ENCODE results near the gene LRRFIP1. TPM values are rescaled to one million over a fixed set of nuclear protein-coding genes. Genes with fewer than 3 reads are reported as not detected.

The LRRFIP1 gene
- total RNA-seq, 1 donor from 2014 or later: 103 TPM

DNA sequence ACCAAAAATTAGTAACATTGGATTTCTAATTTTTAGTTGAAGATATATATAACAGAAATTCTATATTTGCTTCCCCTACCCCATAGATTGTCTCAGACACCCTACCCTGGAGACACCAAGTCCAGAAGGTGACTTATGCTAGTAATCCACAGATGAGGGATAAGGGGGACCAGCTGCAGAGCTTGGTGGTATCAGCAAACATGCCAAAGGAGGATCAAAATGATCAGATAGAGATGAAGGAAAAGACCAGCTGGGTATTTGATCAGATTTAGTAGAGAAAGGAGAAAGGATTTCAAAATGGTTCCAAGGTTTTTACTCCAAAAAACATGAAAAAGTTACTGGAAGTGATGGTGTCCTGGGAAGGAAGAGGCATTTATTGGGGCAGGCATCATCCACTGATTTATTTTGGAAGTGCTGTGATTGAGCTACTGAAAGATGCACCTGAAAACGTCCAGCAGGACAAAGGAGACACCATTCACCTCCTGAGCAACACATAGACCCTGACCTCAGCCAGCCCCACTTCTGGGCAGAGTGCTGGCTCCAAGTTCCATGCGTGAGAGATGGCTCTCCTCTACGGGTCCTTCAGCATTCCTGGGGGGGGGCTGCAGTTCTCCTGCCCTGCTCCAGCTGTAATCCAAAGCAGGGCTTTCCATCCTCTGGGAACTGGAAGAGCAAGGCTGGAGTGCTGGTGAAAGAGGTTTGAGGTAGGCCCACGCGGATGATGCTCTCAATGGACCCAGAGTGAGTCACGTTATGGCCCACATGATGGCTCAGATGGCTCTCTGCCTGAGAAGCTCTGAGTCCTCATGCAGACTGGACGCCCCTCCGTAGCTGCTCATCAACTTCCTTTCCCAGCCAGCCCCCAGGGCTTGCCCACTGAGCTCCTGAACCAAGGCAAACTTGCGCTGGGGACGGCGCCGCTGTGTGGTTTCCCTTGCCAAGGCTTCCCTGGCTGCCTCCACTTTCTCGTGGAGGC, 3.7 kb upstream of the LRRFIP1 start:
- ATAC-seq: no peak

- ATAC-seq: no peak
Measured at GRCh38 chr2:237624565-237624964, 2.8 kb upstream of the LRRFIP1 start.

- no peak for ATAC-seq
Measured at GRCh38 chr2:237625216-237625705, 2.1 kb upstream of the LRRFIP1 start.

- no peak for ATAC-seq
Measured at GRCh38 chr2:237625777-237626176, 1.6 kb upstream of the LRRFIP1 start.

DNA sequence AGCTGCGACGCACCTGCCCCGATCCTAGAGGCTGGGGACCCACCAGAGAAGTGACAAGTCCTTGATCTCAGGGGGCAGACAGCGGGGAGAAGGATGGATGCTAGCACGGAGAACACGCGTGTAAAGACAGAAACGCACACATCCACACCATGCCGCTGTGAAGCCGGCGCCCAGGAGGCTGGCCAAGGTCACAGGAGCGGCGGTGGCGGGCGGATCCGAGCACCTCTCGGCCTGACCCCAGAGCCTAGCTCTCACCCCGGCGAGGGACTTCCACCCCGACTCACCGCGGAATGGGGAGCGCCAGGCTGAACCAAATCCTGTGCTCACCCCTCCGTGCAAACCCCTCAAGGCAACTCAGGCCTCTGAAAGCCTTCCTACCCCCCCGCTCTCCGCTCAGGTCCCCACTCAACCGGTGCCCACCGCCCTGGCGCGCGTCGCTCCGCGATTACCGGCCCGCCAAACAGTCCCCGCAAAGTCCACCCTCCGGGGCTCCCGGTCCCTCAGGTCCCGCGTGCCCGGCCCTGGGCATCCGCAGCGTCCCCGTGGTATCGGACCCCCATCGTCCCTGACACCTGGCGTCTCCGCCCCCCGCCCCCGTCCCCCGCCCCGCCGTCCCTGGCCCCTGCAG, 460 bp upstream of the LRRFIP1 start:
- ATAC-seq: no peak

DNA sequence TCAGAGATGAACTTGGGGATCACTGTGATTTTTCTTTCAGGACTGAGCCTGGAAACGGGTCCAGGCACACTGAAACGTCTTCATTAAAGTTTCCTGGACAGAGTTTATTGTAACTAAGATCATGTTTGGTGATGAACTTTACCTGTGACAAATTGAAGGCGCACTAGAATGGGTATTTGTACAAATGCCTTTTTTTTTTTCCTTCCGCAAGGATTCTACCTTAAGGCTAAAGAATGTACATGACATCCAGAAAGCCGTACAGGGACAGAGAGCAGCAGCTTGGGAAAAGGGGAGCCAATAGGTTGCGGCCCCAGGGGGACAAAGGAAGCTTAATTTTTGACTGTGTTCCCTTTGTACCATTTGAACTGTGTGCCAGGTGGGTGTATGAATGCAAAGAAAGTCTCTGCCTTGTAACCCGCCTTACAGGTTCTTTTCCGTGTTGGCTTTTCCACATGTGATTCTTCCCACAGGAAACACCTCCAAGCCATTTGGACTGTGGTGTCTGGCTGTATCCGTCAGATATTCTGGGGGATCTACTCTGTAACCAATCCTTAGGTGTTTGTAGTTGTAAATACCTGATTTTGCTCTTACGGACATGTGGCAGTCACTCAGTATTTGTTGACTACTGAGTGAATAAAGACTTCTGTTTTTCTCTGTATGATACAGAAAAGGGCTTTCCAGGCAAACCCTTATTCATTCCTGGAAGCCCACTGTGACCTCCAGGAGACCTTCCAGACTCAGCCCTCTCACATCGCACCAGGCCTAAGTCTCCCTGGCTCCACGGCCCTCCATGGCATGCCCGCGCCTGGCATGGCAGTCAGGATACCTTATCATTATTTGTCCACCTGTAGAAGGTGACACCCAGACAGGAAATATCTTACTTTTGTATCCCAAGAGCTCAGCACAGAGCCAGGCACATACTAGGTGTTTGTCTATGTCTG, 1.1 kb downstream of the LRRFIP1 start:
- ATAC-seq: no peak

DNA sequence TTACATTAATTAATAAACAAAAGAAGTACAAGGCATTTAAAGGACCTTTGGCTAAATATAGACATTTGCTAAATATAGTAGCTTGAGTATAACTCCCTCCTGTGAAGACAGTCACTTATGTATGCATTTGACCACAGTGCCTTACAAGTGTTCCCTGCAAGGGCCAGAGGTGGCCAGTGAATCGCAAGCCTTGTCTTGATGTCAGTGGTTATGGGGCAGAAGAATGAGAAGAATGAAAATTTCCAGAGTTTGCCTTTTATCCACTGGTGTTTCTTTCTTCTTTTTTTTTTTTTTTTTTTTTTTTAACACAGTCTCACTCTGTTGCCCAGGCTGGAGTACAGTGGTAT, 1.8 kb downstream of the LRRFIP1 start:
- ATAC-seq: no peak

GRCh38 chr2:237629739-237630138, 2.4 kb downstream of the LRRFIP1 start:
- no peak for ATAC-seq

DNA sequence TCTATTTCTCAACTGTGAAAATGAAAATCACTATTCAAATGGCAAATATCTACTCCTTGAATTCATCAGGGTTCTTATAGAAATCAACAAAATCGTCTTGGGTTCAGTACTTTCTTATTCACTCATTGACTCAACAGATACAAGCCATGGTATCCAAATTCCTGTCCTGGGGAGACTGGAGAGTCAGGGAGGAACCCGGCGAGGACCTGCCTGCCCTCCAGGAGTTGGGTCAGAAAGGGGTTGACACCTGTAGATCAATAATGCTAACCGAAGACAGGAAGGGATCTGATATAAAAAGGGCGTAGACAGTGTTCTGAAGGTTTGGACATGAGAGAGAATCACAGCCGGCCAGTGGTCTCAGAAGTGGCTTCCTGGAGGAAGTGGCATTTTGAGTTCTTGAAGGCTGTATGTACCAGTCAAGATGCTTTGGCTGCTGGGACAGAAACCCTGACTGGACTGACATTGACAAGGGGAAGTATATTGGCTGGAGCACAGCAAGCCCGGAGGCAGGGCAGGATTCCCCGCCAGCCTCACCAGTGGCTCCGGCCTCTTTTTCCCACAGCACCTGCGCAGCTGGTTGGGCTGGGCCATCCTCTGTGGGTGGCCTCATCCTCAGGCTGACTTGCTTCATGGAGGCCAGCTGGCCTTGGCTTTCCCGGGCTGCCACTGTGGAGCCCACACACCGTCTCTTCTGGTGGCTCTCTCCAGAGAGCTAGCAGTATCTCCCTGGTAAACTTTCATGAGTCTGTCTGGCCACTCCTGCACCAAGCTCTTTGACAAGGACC, 3.0 kb downstream of the LRRFIP1 start:
- ATAC-seq: no peak

- ATAC-seq: no peak
Measured at GRCh38 chr2:237631007-237631785, 3.8 kb downstream of the LRRFIP1 start.

- ATAC-seq: no peak
Measured at GRCh38 chr2:237631801-237632585, 4.6 kb downstream of the LRRFIP1 start.

DNA sequence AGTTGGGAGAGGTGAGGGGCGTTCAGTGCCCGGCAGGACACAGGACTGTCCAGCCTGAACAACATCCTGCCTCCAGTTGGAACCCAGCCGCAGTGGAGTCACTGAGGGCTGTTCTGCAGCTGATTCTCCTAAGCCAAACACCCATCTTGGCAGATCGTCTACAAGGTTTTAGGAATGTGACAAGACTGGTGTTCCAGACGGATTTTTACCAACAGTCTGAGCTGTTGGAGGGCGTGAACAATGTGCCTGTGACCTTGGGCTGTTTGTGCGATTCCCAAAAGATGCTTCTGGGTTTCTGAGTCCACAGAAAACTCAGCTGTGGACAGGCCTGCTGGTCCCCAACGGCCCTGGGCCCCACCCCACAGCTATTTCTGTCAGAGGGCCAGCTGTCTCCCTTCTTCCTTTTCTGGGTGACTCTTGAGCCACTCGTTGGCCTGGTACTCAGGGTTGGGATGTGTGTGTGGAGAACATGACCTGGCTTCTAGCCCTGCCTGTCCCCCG, 5.7 kb downstream of the LRRFIP1 start:
- ATAC-seq: no peak

- no peak for ATAC-seq
Measured at GRCh38 chr2:237636578-237636977, 9.2 kb downstream of the LRRFIP1 start.

- no peak for ATAC-seq
Measured at GRCh38 chr2:237637429-237638135, 10.2 kb downstream of the LRRFIP1 start.

GRCh38 chr2:237638176-237638575, 10.8 kb downstream of the LRRFIP1 start:
- no peak for ATAC-seq

GRCh38 chr2:237639052-237639835, 11.9 kb downstream of the LRRFIP1 start:
- ATAC-seq: no peak

- ATAC-seq: no peak
Measured at GRCh38 chr2:237639836-237640220, 12.4 kb downstream of the LRRFIP1 start.

- ATAC-seq: no peak
Measured at GRCh38 chr2:237640493-237640998, 13.2 kb downstream of the LRRFIP1 start.

Data from esophagus mucosa (tissue), 1 donor.